ENCODE results near the gene HSPB2.

HSPB2 gene

DNA sequence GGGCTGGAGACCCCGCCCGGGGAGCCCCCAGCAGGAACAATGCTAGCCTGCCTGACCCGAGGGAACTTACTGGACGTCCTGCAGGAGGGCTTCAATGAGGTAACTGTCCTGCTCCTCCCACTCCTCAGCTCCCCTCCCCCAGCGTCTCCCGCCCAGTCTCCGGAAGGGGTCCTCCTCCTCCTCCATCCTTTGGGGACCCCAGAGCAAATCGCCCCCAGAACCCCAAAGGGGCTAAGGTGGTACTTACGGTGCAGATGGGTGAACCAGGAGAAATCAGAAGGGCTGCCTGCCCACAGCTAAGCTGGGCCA is 24.9 kb downstream of the HSPB2 start:
- Histone ChIP-seq H3K36me3 (ENCODE audit: control insufficient read depth in 4 of 4, insufficient read depth in 4 of 4, low read length in 3 of 4) (no peaks in the 10 kb centered on the region), H3K27ac (ENCODE audit: insufficient read depth in 1 of 2, low read depth in 1 of 2, low read length in 2 of 2, poor library complexity in 1 of 2, severe bottlenecking in 2 of 2) (no peak overlapping the region), H3K4me3 (ENCODE audit: control insufficient read depth in 1 of 7, extremely low read depth in 1 of 7, insufficient read depth in 4 of 7, low read depth in 2 of 7, low read length in 6 of 7) (peak overlapping the region in 6 of 7 experiments; percentile 59 to 89 (median 80)), H3K9me3 (ENCODE audit: control extremely low read depth in 1 of 5, control insufficient read depth in 4 of 5, insufficient read depth in 2 of 5, low read depth in 1 of 5, low read length in 4 of 5) (no peaks in the 10 kb centered on the region), H3K27me3 (replicated peaks in 2 of 5; ENCODE audit: control insufficient read depth in 4 of 5, insufficient read depth in 5 of 5, low read length in 4 of 5) (no peaks in the 10 kb centered on the region), H3K4me1 (ENCODE audit: control extremely low read depth in 1 of 4, control insufficient read depth in 4 of 4, insufficient read depth in 4 of 4, low read length in 3 of 4) (peaks cover 6 to 50% (median 34%) of the 10 kb centered on the region in 4 experiments)
- DNase-seq, result no peak
- WGBS (ENCODE audit: insufficient coverage), result 17% methylated on average over 1 of the region's 9 CpGs
- ChIA-PET CTCF (interaction anchor here (0.8 to 13.7 kb wide), 3 partner anchors 11 to 45 kb away, joined by 3 to 248 read pairs (median 3); no protein-coding TSS in a partner anchor), POLR2A (no interaction called here)

DNA sequence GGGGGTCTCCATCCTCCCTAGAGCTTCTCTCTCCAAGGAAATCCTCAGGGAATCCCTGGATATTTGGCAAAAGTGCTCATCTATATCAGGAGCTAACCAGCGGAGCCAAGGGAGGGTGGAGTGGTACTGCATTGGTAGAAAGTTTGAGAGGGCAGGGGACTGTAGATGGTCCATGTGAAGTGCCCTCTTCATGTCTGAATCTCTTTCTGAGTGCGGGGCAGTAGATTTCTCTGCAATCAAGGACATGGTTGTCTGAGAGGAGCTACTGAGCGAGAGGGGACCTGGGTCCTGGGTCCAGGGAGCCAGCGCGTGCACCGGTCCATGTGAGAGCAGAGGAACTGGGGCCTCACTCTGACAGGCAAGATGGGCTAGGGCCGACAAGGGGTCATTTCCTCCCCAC is 25.3 kb downstream of the HSPB2 start:
- no peak for DNase-seq
- no peak overlapping the region for H3K27ac ChIP-seq (ENCODE audit: insufficient read depth in 1 of 2, low read depth in 1 of 2, low read length in 2 of 2, poor library complexity in 1 of 2, severe bottlenecking in 2 of 2)
- peaks cover 6 to 50% (median 34%) of the 10 kb centered on the region in 4 experiments for H3K4me1 ChIP-seq (ENCODE audit: control extremely low read depth in 1 of 4, control insufficient read depth in 4 of 4, insufficient read depth in 4 of 4, low read length in 3 of 4)

DNA sequence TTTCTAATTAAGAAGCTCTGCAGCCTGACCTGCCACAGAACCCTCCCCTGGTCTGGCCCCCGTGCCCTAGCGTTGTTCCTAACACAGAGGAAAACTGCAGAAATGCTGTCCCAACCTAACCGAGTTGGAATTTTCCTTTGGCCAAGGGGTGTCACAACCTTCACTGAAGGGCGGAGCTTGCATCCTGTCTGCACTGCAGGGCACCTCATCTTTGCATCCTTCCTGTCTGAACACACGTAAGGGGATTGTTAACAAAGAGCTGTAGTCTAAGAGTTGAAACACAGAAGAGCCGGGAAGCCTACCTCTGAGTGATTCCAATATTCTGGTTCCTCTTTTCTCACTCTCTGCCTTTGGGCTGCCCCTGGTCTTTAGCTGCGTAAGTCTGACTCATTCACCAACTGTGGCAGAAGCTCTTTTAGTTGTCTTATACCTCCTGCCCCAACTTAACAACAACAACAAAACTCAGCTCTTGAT is 26.2 kb downstream of the HSPB2 start:
- Histone ChIP-seq H3K27ac (ENCODE audit: insufficient read depth in 1 of 2, low read depth in 1 of 2, low read length in 2 of 2, poor library complexity in 1 of 2, severe bottlenecking in 2 of 2) (peak overlapping the region in 1 of 2 experiments; percentile 63), H3K4me3 (ENCODE audit: control insufficient read depth in 1 of 7, extremely low read depth in 1 of 7, insufficient read depth in 4 of 7, low read depth in 2 of 7, low read length in 6 of 7) (peak overlapping the region in 5 of 7 experiments; percentile 4 to 89 (median 35))

More for the DNA sequence above, 25.3 kb downstream of the HSPB2 start:
- 76% methylated on average over 6 of the region's 7 CpGs for WGBS (ENCODE audit: insufficient coverage)
- Histone ChIP-seq H3K4me3 (ENCODE audit: control insufficient read depth in 1 of 7, extremely low read depth in 1 of 7, insufficient read depth in 4 of 7, low read depth in 2 of 7, low read length in 6 of 7) (peak overlapping the region in 2 of 7 experiments; percentile 13 to 89), H3K9me3 (ENCODE audit: control extremely low read depth in 1 of 5, control insufficient read depth in 4 of 5, insufficient read depth in 2 of 5, low read depth in 1 of 5, low read length in 4 of 5) (no peaks in the 10 kb centered on the region), H3K36me3 (ENCODE audit: control insufficient read depth in 4 of 4, insufficient read depth in 4 of 4, low read length in 3 of 4) (no peaks in the 10 kb centered on the region), H3K27me3 (replicated peaks in 2 of 5; ENCODE audit: control insufficient read depth in 4 of 5, insufficient read depth in 5 of 5, low read length in 4 of 5) (no peaks in the 10 kb centered on the region)
- ChIA-PET CTCF (interaction anchor here (0.8 to 13.7 kb wide), 4 partner anchors 11 to 54 kb away, joined by 3 to 248 read pairs (median 3); no protein-coding TSS in a partner anchor), POLR2A (no interaction called here)

DNA sequence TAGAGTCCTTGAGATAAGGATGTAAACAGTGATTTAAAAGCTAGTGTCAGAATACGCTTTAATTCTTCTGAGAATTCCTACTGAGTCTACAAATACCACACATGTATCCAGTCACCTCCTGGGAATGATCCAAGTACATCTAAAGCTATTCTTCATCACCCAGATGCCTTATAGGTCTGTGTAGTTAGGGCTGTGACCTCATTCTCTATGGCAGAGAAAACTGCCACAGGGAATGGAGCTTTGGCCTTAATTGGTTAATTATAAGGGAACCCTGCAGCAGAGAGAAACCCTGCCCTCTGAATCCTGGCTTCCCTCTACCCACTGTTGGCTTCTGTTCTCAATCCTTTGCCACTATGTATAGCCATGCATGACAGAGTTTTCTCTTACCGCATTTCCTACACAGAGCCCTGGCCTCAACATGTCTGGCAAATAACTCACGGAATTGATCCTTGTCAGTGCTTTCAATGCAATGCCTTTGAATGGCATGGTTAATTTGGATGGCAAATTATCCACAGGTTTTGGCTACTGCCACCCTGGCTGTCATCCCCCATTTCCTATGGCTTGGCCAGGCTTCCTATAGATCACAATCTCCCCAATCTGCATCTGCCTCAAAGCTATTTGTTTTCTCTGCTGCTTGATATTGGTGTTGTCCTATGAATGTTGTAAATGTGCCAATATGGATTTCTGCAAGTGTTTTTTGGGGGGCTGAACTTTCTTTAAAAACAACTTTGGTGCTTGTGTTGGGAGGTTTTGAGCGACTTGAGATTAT is 27.5 kb downstream of the HSPB2 start:
- no peak overlapping the region for H3K27ac ChIP-seq (ENCODE audit: insufficient read depth in 1 of 2, low read depth in 1 of 2, low read length in 2 of 2, poor library complexity in 1 of 2, severe bottlenecking in 2 of 2)
- DNase-seq, result no peak
- H3K9me3 ChIP-seq (ENCODE audit: control extremely low read depth in 1 of 5, control insufficient read depth in 4 of 5, insufficient read depth in 2 of 5, low read depth in 1 of 5, low read length in 4 of 5), result no peaks in the 10 kb centered on the region
- H3K27me3 ChIP-seq (replicated peaks in 2 of 5; ENCODE audit: control insufficient read depth in 4 of 5, insufficient read depth in 5 of 5, low read length in 4 of 5), result no peaks in the 10 kb centered on the region
- CTCF ChIA-PET, result interaction anchor here (0.6 to 13.7 kb wide), 5 partner anchors 9 to 181 kb away, joined by 3 to 248 read pairs (median 4); no protein-coding TSS in a partner anchor
- POLR2A ChIA-PET, result no interaction called here
- WGBS (ENCODE audit: insufficient coverage), result 90% methylated on average over 2 of the region's 4 CpGs
- H3K36me3 ChIP-seq (ENCODE audit: control insufficient read depth in 4 of 4, insufficient read depth in 4 of 4, low read length in 3 of 4), result no peaks in the 10 kb centered on the region
- peaks cover 6 to 50% (median 37%) of the 10 kb centered on the region in 4 experiments for H3K4me1 ChIP-seq (ENCODE audit: control extremely low read depth in 1 of 4, control insufficient read depth in 4 of 4, insufficient read depth in 4 of 4, low read length in 3 of 4)
- H3K4me3 ChIP-seq (ENCODE audit: control insufficient read depth in 1 of 7, extremely low read depth in 1 of 7, insufficient read depth in 4 of 7, low read depth in 2 of 7, low read length in 6 of 7), result no peak overlapping the region

More for the DNA sequence above, 26.2 kb downstream of the HSPB2 start:
- Histone ChIP-seq H3K36me3 (ENCODE audit: control insufficient read depth in 4 of 4, insufficient read depth in 4 of 4, low read length in 3 of 4) (no peaks in the 10 kb centered on the region), H3K4me1 (ENCODE audit: control extremely low read depth in 1 of 4, control insufficient read depth in 4 of 4, insufficient read depth in 4 of 4, low read length in 3 of 4) (peaks cover 6 to 50% (median 34%) of the 10 kb centered on the region in 4 experiments), H3K27me3 (replicated peaks in 2 of 5; ENCODE audit: control insufficient read depth in 4 of 5, insufficient read depth in 5 of 5, low read length in 4 of 5) (no peaks in the 10 kb centered on the region), H3K9me3 (ENCODE audit: control extremely low read depth in 1 of 5, control insufficient read depth in 4 of 5, insufficient read depth in 2 of 5, low read depth in 1 of 5, low read length in 4 of 5) (no peaks in the 10 kb centered on the region)
- CTCF ChIA-PET, result interaction anchor here (0.8 to 13.7 kb wide), 7 partner anchors 8 to 162 kb away, joined by 3 to 248 read pairs (median 4); partner anchors contain the start of gene C11orf52
- POLR2A ChIA-PET, result no interaction called here
- 8% methylated on average over 5 of the region's 7 CpGs for WGBS (ENCODE audit: insufficient coverage)
- peak; percentile 66 to 91 (median 89) for DNase-seq

DNA sequence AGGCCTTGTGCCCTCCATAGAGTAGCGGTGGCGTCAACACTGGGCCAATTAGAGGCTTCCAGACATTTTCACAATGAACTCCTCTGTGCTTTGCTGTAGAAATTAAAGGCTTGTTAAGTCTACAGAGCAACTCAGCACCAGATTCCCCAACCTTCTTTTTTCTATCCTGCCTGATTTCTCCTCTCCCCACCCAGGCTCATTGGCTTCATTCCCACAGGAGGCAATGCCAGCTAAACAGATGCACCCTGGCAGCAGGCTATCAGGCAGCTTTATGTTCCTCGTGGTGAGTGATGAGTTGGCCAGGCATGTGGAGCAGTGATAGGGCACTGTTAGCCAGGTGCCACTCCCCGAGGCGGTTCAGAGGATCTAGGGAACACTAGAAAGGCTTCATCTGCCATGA is 29.4 kb downstream of the HSPB2 start:
- no peak overlapping the region for H3K27ac ChIP-seq (ENCODE audit: insufficient read depth in 1 of 2, low read depth in 1 of 2, low read length in 2 of 2, poor library complexity in 1 of 2, severe bottlenecking in 2 of 2)
- H3K4me1 ChIP-seq (ENCODE audit: control extremely low read depth in 1 of 4, control insufficient read depth in 4 of 4, insufficient read depth in 4 of 4, low read length in 3 of 4), result peaks cover 0 to 33% (median 23%) of the 10 kb centered on the region in 4 experiments
- ChIA-PET CTCF (interaction anchor here (1.0 to 3.8 kb wide), 3 partner anchors 11 to 40 kb away, joined by 3 to 21 read pairs (median 11); no protein-coding TSS in a partner anchor), POLR2A (no interaction called here)
- H3K27me3 ChIP-seq (replicated peaks in 2 of 5; ENCODE audit: control insufficient read depth in 4 of 5, insufficient read depth in 5 of 5, low read length in 4 of 5), result no peaks in the 10 kb centered on the region
- H3K36me3 ChIP-seq (ENCODE audit: control insufficient read depth in 4 of 4, insufficient read depth in 4 of 4, low read length in 3 of 4), result no peaks in the 10 kb centered on the region
- no peak for DNase-seq
- no peak overlapping the region for H3K4me3 ChIP-seq (ENCODE audit: control insufficient read depth in 1 of 7, extremely low read depth in 1 of 7, insufficient read depth in 4 of 7, low read depth in 2 of 7, low read length in 6 of 7)
- no peaks in the 10 kb centered on the region for H3K9me3 ChIP-seq (ENCODE audit: control extremely low read depth in 1 of 5, control insufficient read depth in 4 of 5, insufficient read depth in 2 of 5, low read depth in 1 of 5, low read length in 4 of 5)
- WGBS (ENCODE audit: insufficient coverage), result 97% methylated on average over 3 of the region's 5 CpGs

DNA sequence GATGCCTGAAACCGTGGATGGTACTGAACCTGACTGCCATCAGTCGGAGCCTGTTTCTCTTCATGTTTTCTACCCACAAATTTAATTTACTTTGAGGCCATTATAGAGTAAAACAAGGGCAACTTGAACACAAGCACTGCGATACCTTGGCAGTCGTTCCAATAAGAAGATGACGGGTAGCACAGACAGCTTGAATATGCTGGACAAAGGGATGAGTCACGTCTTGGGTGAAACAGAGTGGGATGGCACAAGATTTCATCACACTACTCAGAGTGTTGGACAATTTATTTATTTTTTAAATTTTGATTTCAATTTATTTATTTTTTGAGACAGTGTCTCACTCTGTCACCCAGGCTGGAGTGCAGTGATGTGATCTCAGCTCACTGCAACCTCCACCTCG is 30.3 kb downstream of the HSPB2 start:
- Histone ChIP-seq H3K27ac (ENCODE audit: insufficient read depth in 1 of 2, low read depth in 1 of 2, low read length in 2 of 2, poor library complexity in 1 of 2, severe bottlenecking in 2 of 2) (no peak overlapping the region), H3K4me1 (ENCODE audit: control extremely low read depth in 1 of 4, control insufficient read depth in 4 of 4, insufficient read depth in 4 of 4, low read length in 3 of 4) (peaks cover 0 to 25% (median 16%) of the 10 kb centered on the region in 4 experiments), H3K4me3 (ENCODE audit: control insufficient read depth in 1 of 7, extremely low read depth in 1 of 7, insufficient read depth in 4 of 7, low read depth in 2 of 7, low read length in 6 of 7) (no peak overlapping the region), H3K36me3 (ENCODE audit: control insufficient read depth in 4 of 4, insufficient read depth in 4 of 4, low read length in 3 of 4) (no peaks in the 10 kb centered on the region), H3K27me3 (replicated peaks in 2 of 5; ENCODE audit: control insufficient read depth in 4 of 5, insufficient read depth in 5 of 5, low read length in 4 of 5) (no peaks in the 10 kb centered on the region), H3K9me3 (ENCODE audit: control extremely low read depth in 1 of 5, control insufficient read depth in 4 of 5, insufficient read depth in 2 of 5, low read depth in 1 of 5, low read length in 4 of 5) (no peaks in the 10 kb centered on the region)
- CTCF ChIA-PET, result interaction anchor here (1.0 to 2.2 kb wide), 3 partner anchors 8 to 39 kb away, joined by 3 to 11 read pairs (median 11); no protein-coding TSS in a partner anchor
- 100% methylated on average over 4 of the region's 7 CpGs for WGBS (ENCODE audit: insufficient coverage)
- DNase-seq, result no peak
- POLR2A ChIA-PET, result no interaction called here

DNA sequence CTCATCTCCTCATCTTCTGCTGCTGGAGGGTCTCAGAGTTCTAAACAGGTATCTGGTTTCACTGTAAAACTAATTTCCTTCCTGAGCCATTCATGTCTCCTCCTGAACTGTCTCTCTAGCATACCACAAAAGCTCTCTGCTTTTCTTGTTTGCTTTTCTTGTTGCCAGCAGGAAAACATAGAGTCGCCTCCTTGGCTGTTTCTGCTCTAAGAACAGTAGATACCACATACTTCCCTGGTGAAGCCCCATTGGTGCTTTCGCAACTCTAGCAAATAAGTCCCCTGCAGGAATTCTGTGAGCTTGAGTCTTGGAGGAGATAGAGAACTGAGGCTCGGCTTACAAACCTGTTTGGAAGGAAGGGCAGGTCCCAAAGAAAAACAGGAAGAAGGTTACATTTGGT is 31.6 kb downstream of the HSPB2 start:
- peaks cover 0 to 13% (median 4%) of the 10 kb centered on the region in 4 experiments for H3K4me1 ChIP-seq (ENCODE audit: control extremely low read depth in 1 of 4, control insufficient read depth in 4 of 4, insufficient read depth in 4 of 4, low read length in 3 of 4)

More for the DNA sequence above, 31.6 kb downstream of the HSPB2 start:
- no peak overlapping the region for H3K4me3 ChIP-seq (ENCODE audit: control insufficient read depth in 1 of 7, extremely low read depth in 1 of 7, insufficient read depth in 4 of 7, low read depth in 2 of 7, low read length in 6 of 7)
- WGBS (ENCODE audit: insufficient coverage), result 80% methylated on average over 3 of the region's 3 CpGs
- POLR2A ChIA-PET, result no interaction called here
- no peak overlapping the region for H3K27ac ChIP-seq (ENCODE audit: insufficient read depth in 1 of 2, low read depth in 1 of 2, low read length in 2 of 2, poor library complexity in 1 of 2, severe bottlenecking in 2 of 2)
- no peaks in the 10 kb centered on the region for H3K9me3 ChIP-seq (ENCODE audit: control extremely low read depth in 1 of 5, control insufficient read depth in 4 of 5, insufficient read depth in 2 of 5, low read depth in 1 of 5, low read length in 4 of 5)
- no peak for DNase-seq
- H3K36me3 ChIP-seq (ENCODE audit: control insufficient read depth in 4 of 4, insufficient read depth in 4 of 4, low read length in 3 of 4), result no peaks in the 10 kb centered on the region
- H3K27me3 ChIP-seq (replicated peaks in 2 of 5; ENCODE audit: control insufficient read depth in 4 of 5, insufficient read depth in 5 of 5, low read length in 4 of 5), result no peaks in the 10 kb centered on the region
- CTCF ChIA-PET, result interaction anchor here (2.1 to 2.2 kb wide), 2 partner anchors 9 to 37 kb away, joined by 11 read pairs; no protein-coding TSS in a partner anchor
